ENCODE results near the gene GPR27. TPM values are rescaled to one million over a fixed set of nuclear protein-coding genes. Genes with fewer than 3 reads are reported as not detected.

GPR27 gene
- total RNA-seq, 6 experiments from 2014 or later: 0.09 to 0.37 (median 0.12) TPM; not detected in 1

DNA sequence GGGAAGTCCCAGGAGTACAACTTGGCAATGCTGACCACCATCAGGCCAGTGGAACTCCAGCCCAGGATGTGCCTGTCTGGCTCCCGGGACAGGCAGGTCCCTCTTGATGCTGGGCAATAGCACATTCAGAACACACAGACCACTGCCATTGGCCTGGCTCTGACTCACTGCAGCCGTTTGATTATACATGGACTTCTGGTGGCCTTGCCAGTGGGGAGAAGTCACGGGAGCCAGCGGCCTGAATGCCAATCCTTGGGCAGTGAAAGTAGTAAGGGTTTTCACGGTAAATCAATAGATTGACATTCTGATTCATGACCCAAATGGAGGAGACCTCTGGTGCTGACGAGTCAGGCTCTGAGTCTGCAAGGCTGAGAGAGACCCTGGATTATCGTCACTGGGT, 43.8 kb downstream of the GPR27 start:
- H3K4me1 ChIP-seq: no peaks in the 10 kb centered on the region
- no peak for DNase-seq
- no peaks in the 10 kb centered on the region for H3K36me3 ChIP-seq
- no peaks in the 10 kb centered on the region for H3K27me3 ChIP-seq
- no peak overlapping the region for H3K27ac ChIP-seq
- TF ChIP-seq POLR2A (IDR thresholded peaks at IDR 0.05): no peak
- TF ChIP-seq, protein P1, sequence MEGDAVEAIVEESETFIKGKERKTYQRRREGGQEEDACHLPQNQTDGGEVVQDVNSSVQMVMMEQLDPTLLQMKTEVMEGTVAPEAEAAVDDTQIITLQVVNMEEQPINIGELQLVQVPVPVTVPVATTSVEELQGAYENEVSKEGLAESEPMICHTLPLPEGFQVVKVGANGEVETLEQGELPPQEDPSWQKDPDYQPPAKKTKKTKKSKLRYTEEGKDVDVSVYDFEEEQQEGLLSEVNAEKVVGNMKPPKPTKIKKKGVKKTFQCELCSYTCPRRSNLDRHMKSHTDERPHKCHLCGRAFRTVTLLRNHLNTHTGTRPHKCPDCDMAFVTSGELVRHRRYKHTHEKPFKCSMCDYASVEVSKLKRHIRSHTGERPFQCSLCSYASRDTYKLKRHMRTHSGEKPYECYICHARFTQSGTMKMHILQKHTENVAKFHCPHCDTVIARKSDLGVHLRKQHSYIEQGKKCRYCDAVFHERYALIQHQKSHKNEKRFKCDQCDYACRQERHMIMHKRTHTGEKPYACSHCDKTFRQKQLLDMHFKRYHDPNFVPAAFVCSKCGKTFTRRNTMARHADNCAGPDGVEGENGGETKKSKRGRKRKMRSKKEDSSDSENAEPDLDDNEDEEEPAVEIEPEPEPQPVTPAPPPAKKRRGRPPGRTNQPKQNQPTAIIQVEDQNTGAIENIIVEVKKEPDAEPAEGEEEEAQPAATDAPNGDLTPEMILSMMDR (IDR thresholded peaks at IDR 0.05): no peak
- no CpG with 5 or more reads among the region's 7 CpGs for WGBS (ENCODE audit: insufficient coverage, low coverage, low lambda C conversion rate, missing lambda C conversion rate)
- no peak for ATAC-seq
- intact Hi-C loops (cut with DNase I): no loop called here
- no peaks in the 10 kb centered on the region for H3K9me3 ChIP-seq
- no peak overlapping the region for H3K4me3 ChIP-seq

- Histone ChIP-seq H3K4me1 (no peaks in the 10 kb centered on the region), H3K9me3 (no peaks in the 10 kb centered on the region), H3K36me3 (no peaks in the 10 kb centered on the region), H3K4me3 (no peak overlapping the region), H3K27ac (no peak overlapping the region), H3K27me3 (no peaks in the 10 kb centered on the region)
- 31% methylated on average over 3 of the region's 3 CpGs for WGBS (ENCODE audit: insufficient coverage, low coverage, low lambda C conversion rate, missing lambda C conversion rate)
- TF ChIP-seq, protein P1 (IDR thresholded peaks at IDR 0.05): no peak
- no peak for TF ChIP-seq POLR2A (IDR thresholded peaks at IDR 0.05)
- no peak for ATAC-seq
- intact Hi-C loops (cut with DNase I): no loop called here
- DNase-seq: no peak
Observed at GRCh38 chr3:71800023-71800422, 46.4 kb downstream of the GPR27 start.

GRCh38 chr3:71801986-71802385, 48.3 kb downstream of the GPR27 start:
- intact Hi-C loops (cut with DNase I): no loop called here
- no peaks in the 10 kb centered on the region for H3K9me3 ChIP-seq
- H3K36me3 ChIP-seq: no peaks in the 10 kb centered on the region
- no peaks in the 10 kb centered on the region for H3K27me3 ChIP-seq
- TF ChIP-seq, protein P1 (IDR thresholded peaks at IDR 0.05): no peak
- TF ChIP-seq POLR2A (IDR thresholded peaks at IDR 0.05): no peak
- H3K4me3 ChIP-seq: no peak overlapping the region
- no peak for ATAC-seq
- WGBS (ENCODE audit: insufficient coverage, low coverage, low lambda C conversion rate, missing lambda C conversion rate): 66% methylated on average over 2 of the region's 2 CpGs
- no peaks in the 10 kb centered on the region for H3K4me1 ChIP-seq
- DNase-seq: no peak
- no peak overlapping the region for H3K27ac ChIP-seq

DNA sequence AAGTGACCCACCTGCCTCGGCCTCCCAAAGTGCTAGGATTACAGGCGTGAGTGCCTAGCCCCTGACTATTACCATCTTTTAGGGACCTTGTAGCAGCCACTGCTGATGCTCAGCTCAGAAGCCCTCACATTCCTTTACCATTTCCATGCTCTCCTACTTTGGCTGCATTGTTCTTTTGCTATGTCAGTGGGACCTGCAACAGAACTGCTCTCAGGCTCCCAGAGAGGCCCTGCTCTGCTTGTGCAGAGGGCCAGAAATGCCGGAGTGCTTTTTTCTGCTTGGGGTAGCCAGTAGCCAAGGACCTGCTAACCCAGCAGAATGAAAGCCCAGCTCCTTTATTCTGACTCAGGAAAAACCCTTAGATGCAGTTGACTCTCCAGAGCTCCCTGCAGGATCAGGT, 49.6 kb downstream of the GPR27 start:
- TF ChIP-seq, protein P1 (IDR thresholded peaks at IDR 0.05): no peak
- no peak for TF ChIP-seq POLR2A (IDR thresholded peaks at IDR 0.05)
- no peaks in the 10 kb centered on the region for H3K27me3 ChIP-seq
- H3K36me3 ChIP-seq: no peaks in the 10 kb centered on the region
- H3K4me1 ChIP-seq: no peaks in the 10 kb centered on the region
- intact Hi-C loops (cut with DNase I): no loop called here
- DNase-seq (no peak), ATAC-seq (no peak)
- no peak overlapping the region for H3K27ac ChIP-seq
- no peak overlapping the region for H3K4me3 ChIP-seq
- WGBS (ENCODE audit: insufficient coverage, low coverage, low lambda C conversion rate, missing lambda C conversion rate): 69% methylated on average over 2 of the region's 3 CpGs
- H3K9me3 ChIP-seq: no peaks in the 10 kb centered on the region

DNA sequence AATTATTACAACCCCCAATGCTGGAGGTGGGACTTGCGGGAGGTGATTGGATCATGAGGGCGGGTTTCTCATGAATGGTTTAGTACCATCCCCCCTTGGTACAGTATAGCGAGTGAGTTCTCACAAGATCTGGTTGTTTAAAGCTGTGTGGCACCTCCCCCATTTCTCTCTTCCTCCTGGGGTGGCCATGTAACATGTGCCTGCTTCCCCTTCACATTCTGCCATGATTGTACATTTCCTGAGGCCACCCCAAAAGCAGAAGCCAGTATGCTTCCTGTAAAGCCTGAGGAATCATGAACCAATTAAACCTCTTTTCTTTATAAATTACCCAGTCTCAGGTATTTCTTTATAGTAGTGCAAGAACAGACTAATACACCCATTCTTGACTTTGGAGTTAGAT, 51.5 kb downstream of the GPR27 start:
- no peak for DNase-seq

More for the DNA sequence above, 51.5 kb downstream of the GPR27 start:
- H3K27ac ChIP-seq: no peak overlapping the region
- H3K9me3 ChIP-seq: no peaks in the 10 kb centered on the region
- peak in 3 of 4 donors; percentile 33 to 43 (median 42) for ATAC-seq
- WGBS (ENCODE audit: insufficient coverage, low coverage, low lambda C conversion rate, missing lambda C conversion rate): 80% methylated on average over 1 of the region's 3 CpGs
- no peaks in the 10 kb centered on the region for H3K27me3 ChIP-seq
- no peaks in the 10 kb centered on the region for H3K36me3 ChIP-seq
- H3K4me1 ChIP-seq: no peaks in the 10 kb centered on the region
- no peak for TF ChIP-seq POLR2A (IDR thresholded peaks at IDR 0.05)
- TF ChIP-seq, protein P1 (IDR thresholded peaks at IDR 0.05): no peak
- intact Hi-C loops (cut with DNase I): no loop called here
- no peak overlapping the region for H3K4me3 ChIP-seq
